HT1080 (cell line): Measurements from ENCODE around the gene MAP3K7. TPM values are rescaled to one million over a fixed set of nuclear protein-coding genes. Genes with fewer than 3 reads are reported as not detected.

ENCODE experiments used
- DNase-seq: peaks from one replicate; pipeline ENCODE4 v3.0.0-alpha.2; 2015; ENCODE audit warnings: low read depth
- polyA plus RNA-seq, 2 experiments: library from polyadenylated mRNA; depleted of rRNA; stranded (reverse); fragments of >200 nt; gene quantifications; 2 replicates each; pipeline ENCODE4 v1.2.3, GENCODE V29; 2015
- total RNA-seq: library from RNA; depleted of rRNA; stranded (reverse); fragments of >200 nt; shearing (Covaris generic); gene quantifications from 2 replicates; pipeline ENCODE4 v1.2.3, GENCODE V29; 2014; rRNA removed

Gene MAP3K7
- total RNA-seq = 32.0 and 38.8 TPM in 2 replicates
- polyA plus RNA-seq (2015; cell fraction: cytosol; rRNA removed) = 42.0 and 51.2 TPM in 2 replicates
- 55.6 and 58.7 TPM in 2 replicates for polyA plus RNA-seq (2015; cell fraction: nucleus; rRNA removed)

- DNase-seq = peak; percentile 97
Measured at GRCh38 chr6:90586836-90587638, at the start of gene MAP3K7. Gene MAP3K7, minus strand, starts transcription at chr6:90587072. Its CDS starts 189 bp downstream, at chr6:90586883.

GRCh38 chr6:90631046-90631445 is 44.2 kb upstream of the MAP3K7 start:
- DNase-seq = no peak

- no peak for DNase-seq
Measured at GRCh38 chr6:90621581-90621980, 34.7 kb upstream of the MAP3K7 start.

- DNase-seq = no peak
Measured at GRCh38 chr6:90619221-90619620, 32.3 kb upstream of the MAP3K7 start.

- DNase-seq = no peak
Measured at GRCh38 chr6:90612313-90612680, 25.4 kb upstream of the MAP3K7 start.

- no peak for DNase-seq
Measured at GRCh38 chr6:90611543-90612312, 24.9 kb upstream of the MAP3K7 start.

GRCh38 chr6:90610751-90611542 is 24.1 kb upstream of the MAP3K7 start:
- no peak for DNase-seq

GRCh38 chr6:90610301-90610750 is 23.5 kb upstream of the MAP3K7 start:
- DNase-seq = no peak

- DNase-seq = no peak
Measured at GRCh38 chr6:90605749-90606340, 19.0 kb upstream of the MAP3K7 start.

- DNase-seq = no peak
Measured at GRCh38 chr6:90604546-90604945, 17.7 kb upstream of the MAP3K7 start.

GRCh38 chr6:90599151-90599550 is 12.3 kb upstream of the MAP3K7 start:
- DNase-seq = no peak

- no peak for DNase-seq
Measured at GRCh38 chr6:90598192-90598951, 11.5 kb upstream of the MAP3K7 start.

GRCh38 chr6:90596967-90597539 is 10.2 kb upstream of the MAP3K7 start:
- DNase-seq = no peak

GRCh38 chr6:90595854-90596253 is 9.0 kb upstream of the MAP3K7 start:
- DNase-seq = no peak

GRCh38 chr6:90586546-90586835 is 381 bp downstream of the MAP3K7 start:
- DNase-seq = no peak

GRCh38 chr6:90584636-90585255 is 2.1 kb downstream of the MAP3K7 start:
- peak; percentile 3 for DNase-seq

- no peak for DNase-seq
Measured at GRCh38 chr6:90583836-90584481, 2.9 kb downstream of the MAP3K7 start.

GRCh38 chr6:90583179-90583835 is 3.6 kb downstream of the MAP3K7 start:
- DNase-seq = no peak

- DNase-seq = no peak
Measured at GRCh38 chr6:90581146-90581545, 5.7 kb downstream of the MAP3K7 start.
